ENCODE results near the gene ZSCAN1.

ZSCAN1 gene

GRCh38 chr19:58067240-58067912 lies 33.6 kb downstream of the ZSCAN1 start:
- no peaks in the 10 kb centered on the region for H3K4me1 ChIP-seq (ENCODE audit: control insufficient read depth in 2 of 2, insufficient read depth in 2 of 2, low read length in 2 of 2)
- no peak overlapping the region for H3K9ac ChIP-seq (ENCODE audit: low read depth in 1 of 2, low read length in 2 of 2)
- no peak overlapping the region for H3K27ac ChIP-seq (ENCODE audit: low read depth in 2 of 2, low read length in 2 of 2)
- peaks cover 45 to 50% of the 10 kb centered on the region in 2 donors for H3K9me3 ChIP-seq (ENCODE audit: control insufficient read depth in 2 of 2, low read length in 2 of 2)
- peaks cover 0 to 18% of the 10 kb centered on the region in 2 donors for H3K36me3 ChIP-seq (ENCODE audit: control insufficient read depth in 2 of 2, insufficient read depth in 2 of 2, low read length in 2 of 2)
- no peaks in the 10 kb centered on the region for H3K27me3 ChIP-seq (ENCODE audit: control insufficient read depth in 2 of 2, insufficient read depth in 2 of 2, low read length in 2 of 2)
- no peak overlapping the region for H3K4me3 ChIP-seq (ENCODE audit: low read length in 2 of 2)

GRCh38 chr19:58079792-58080191 lies 46.0 kb downstream of the ZSCAN1 start:
- Histone ChIP-seq H3K9ac (ENCODE audit: low read depth in 1 of 2, low read length in 2 of 2) (no peak overlapping the region), H3K4me1 (ENCODE audit: control insufficient read depth in 2 of 2, insufficient read depth in 2 of 2, low read length in 2 of 2) (no peaks in the 10 kb centered on the region), H3K36me3 (ENCODE audit: control insufficient read depth in 2 of 2, insufficient read depth in 2 of 2, low read length in 2 of 2) (peaks cover 3 to 10% of the 10 kb centered on the region in 2 donors), H3K4me3 (ENCODE audit: low read length in 2 of 2) (no peak overlapping the region), H3K27me3 (ENCODE audit: control insufficient read depth in 2 of 2, insufficient read depth in 2 of 2, low read length in 2 of 2) (no peaks in the 10 kb centered on the region), H3K9me3 (ENCODE audit: control insufficient read depth in 2 of 2, low read length in 2 of 2) (peaks cover 8 to 22% of the 10 kb centered on the region in 2 donors), H3K27ac (ENCODE audit: low read depth in 2 of 2, low read length in 2 of 2) (no peak overlapping the region)

GRCh38 chr19:58083021-58083420 lies 49.2 kb downstream of the ZSCAN1 start:
- Histone ChIP-seq H3K4me1 (ENCODE audit: control insufficient read depth in 2 of 2, insufficient read depth in 2 of 2, low read length in 2 of 2) (no peaks in the 10 kb centered on the region), H3K27ac (ENCODE audit: low read depth in 2 of 2, low read length in 2 of 2) (no peak overlapping the region), H3K9ac (ENCODE audit: low read depth in 1 of 2, low read length in 2 of 2) (no peak overlapping the region), H3K27me3 (ENCODE audit: control insufficient read depth in 2 of 2, insufficient read depth in 2 of 2, low read length in 2 of 2) (no peaks in the 10 kb centered on the region), H3K9me3 (ENCODE audit: control insufficient read depth in 2 of 2, low read length in 2 of 2) (peaks cover 14 to 18% of the 10 kb centered on the region in 2 donors), H3K36me3 (ENCODE audit: control insufficient read depth in 2 of 2, insufficient read depth in 2 of 2, low read length in 2 of 2) (peaks cover 9 to 16% of the 10 kb centered on the region in 2 donors), H3K4me3 (ENCODE audit: low read length in 2 of 2) (no peak overlapping the region)

GRCh38 chr19:58084596-58085347 lies 50.9 kb downstream of the ZSCAN1 start:
- Histone ChIP-seq H3K36me3 (ENCODE audit: control insufficient read depth in 2 of 2, insufficient read depth in 2 of 2, low read length in 2 of 2) (peaks cover 9 to 17% of the 10 kb centered on the region in 2 donors), H3K27ac (ENCODE audit: low read depth in 2 of 2, low read length in 2 of 2) (no peak overlapping the region), H3K9ac (ENCODE audit: low read depth in 1 of 2, low read length in 2 of 2) (no peak overlapping the region), H3K4me3 (ENCODE audit: low read length in 2 of 2) (no peak overlapping the region), H3K4me1 (ENCODE audit: control insufficient read depth in 2 of 2, insufficient read depth in 2 of 2, low read length in 2 of 2) (no peaks in the 10 kb centered on the region), H3K27me3 (ENCODE audit: control insufficient read depth in 2 of 2, insufficient read depth in 2 of 2, low read length in 2 of 2) (no peaks in the 10 kb centered on the region), H3K9me3 (ENCODE audit: control insufficient read depth in 2 of 2, low read length in 2 of 2) (peaks cover 14 to 18% of the 10 kb centered on the region in 2 donors)

DNA sequence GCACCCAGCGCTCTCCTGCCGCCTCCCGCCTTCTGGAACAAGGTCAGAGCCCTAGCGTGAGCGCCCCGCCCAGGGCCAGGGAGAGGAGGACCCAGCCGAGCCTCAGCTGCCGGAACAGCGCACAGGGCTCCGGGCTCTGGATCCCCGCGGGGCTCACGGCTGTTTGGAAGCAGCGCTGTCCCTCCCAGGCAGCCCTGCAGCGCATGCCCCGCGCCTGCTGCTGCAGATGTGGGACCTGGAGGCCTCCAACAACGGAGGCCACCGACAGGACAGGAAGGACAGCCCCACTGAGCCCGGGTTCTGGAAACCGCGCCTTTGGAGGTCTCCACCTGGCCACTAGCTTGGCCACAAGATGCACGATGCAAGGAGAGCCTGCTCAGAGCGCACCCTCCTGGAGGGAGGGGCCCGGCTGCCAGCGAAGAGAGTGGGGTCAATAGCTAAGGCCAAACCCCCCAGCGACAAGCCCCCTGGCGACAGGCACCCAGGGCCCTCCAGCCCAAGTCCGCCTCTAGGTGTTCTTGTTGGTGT lies 51.6 kb downstream of the ZSCAN1 start:
- H3K27ac ChIP-seq (ENCODE audit: low read depth in 2 of 2, low read length in 2 of 2): no peak overlapping the region

GRCh38 chr19:58086825-58087710 lies 53.2 kb downstream of the ZSCAN1 start:
- Histone ChIP-seq H3K4me3 (ENCODE audit: low read length in 2 of 2) (no peak overlapping the region), H3K9me3 (ENCODE audit: control insufficient read depth in 2 of 2, low read length in 2 of 2) (peaks cover 14% of the 10 kb centered on the region in 2 donors)

More for the DNA sequence above, 51.6 kb downstream of the ZSCAN1 start:
- Histone ChIP-seq H3K36me3 (ENCODE audit: control insufficient read depth in 2 of 2, insufficient read depth in 2 of 2, low read length in 2 of 2) (peaks cover 9 to 17% of the 10 kb centered on the region in 2 donors), H3K4me3 (ENCODE audit: low read length in 2 of 2) (no peak overlapping the region), H3K4me1 (ENCODE audit: control insufficient read depth in 2 of 2, insufficient read depth in 2 of 2, low read length in 2 of 2) (no peaks in the 10 kb centered on the region), H3K9me3 (ENCODE audit: control insufficient read depth in 2 of 2, low read length in 2 of 2) (peaks cover 14 to 15% of the 10 kb centered on the region in 2 donors), H3K9ac (ENCODE audit: low read depth in 1 of 2, low read length in 2 of 2) (no peak overlapping the region), H3K27me3 (ENCODE audit: control insufficient read depth in 2 of 2, insufficient read depth in 2 of 2, low read length in 2 of 2) (no peaks in the 10 kb centered on the region)

DNA sequence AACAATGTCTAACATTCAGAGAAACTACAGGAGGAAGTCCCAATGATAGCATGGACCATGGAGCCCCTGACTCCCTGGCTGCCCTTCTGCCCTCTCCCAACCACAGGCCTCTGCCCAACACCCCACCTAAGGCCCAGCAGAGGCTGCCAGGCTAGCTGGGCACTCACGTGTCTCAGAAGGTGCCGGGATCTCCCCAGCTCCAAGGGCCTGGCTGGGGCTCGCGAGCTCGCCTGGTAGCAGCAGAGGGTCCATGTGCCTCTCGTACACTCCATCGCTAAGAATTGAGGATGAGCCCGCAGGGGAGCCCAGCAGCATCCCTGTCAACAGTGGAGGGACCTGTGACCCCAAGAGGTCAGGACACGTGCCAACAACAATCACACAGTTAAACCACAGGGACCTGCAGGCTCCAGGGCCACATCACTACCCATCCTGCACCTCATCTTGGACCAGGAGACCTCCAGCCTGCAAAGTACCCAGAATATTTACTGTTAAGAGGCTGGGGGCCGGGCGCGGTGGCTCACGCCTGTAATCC lies 54.8 kb downstream of the ZSCAN1 start:
- Histone ChIP-seq H3K27me3 (ENCODE audit: control insufficient read depth in 2 of 2, insufficient read depth in 2 of 2, low read length in 2 of 2) (no peaks in the 10 kb centered on the region), H3K4me1 (ENCODE audit: control insufficient read depth in 2 of 2, insufficient read depth in 2 of 2, low read length in 2 of 2) (no peaks in the 10 kb centered on the region), H3K36me3 (ENCODE audit: control insufficient read depth in 2 of 2, insufficient read depth in 2 of 2, low read length in 2 of 2) (peaks cover 9 to 17% of the 10 kb centered on the region in 2 donors), H3K27ac (ENCODE audit: low read depth in 2 of 2, low read length in 2 of 2) (no peak overlapping the region), H3K4me3 (ENCODE audit: low read length in 2 of 2) (no peak overlapping the region), H3K9me3 (ENCODE audit: control insufficient read depth in 2 of 2, low read length in 2 of 2) (peaks cover 9 to 10% of the 10 kb centered on the region in 2 donors), H3K9ac (ENCODE audit: low read depth in 1 of 2, low read length in 2 of 2) (no peak overlapping the region)

More at GRCh38 chr19:58086825-58087710, 53.2 kb downstream of the ZSCAN1 start:
- no peak overlapping the region for H3K9ac ChIP-seq (ENCODE audit: low read depth in 1 of 2, low read length in 2 of 2)
- no peak overlapping the region for H3K27ac ChIP-seq (ENCODE audit: low read depth in 2 of 2, low read length in 2 of 2)
- H3K36me3 ChIP-seq (ENCODE audit: control insufficient read depth in 2 of 2, insufficient read depth in 2 of 2, low read length in 2 of 2): peaks cover 9 to 17% of the 10 kb centered on the region in 2 donors
- no peaks in the 10 kb centered on the region for H3K4me1 ChIP-seq (ENCODE audit: control insufficient read depth in 2 of 2, insufficient read depth in 2 of 2, low read length in 2 of 2)
- H3K27me3 ChIP-seq (ENCODE audit: control insufficient read depth in 2 of 2, insufficient read depth in 2 of 2, low read length in 2 of 2): no peaks in the 10 kb centered on the region

DNA sequence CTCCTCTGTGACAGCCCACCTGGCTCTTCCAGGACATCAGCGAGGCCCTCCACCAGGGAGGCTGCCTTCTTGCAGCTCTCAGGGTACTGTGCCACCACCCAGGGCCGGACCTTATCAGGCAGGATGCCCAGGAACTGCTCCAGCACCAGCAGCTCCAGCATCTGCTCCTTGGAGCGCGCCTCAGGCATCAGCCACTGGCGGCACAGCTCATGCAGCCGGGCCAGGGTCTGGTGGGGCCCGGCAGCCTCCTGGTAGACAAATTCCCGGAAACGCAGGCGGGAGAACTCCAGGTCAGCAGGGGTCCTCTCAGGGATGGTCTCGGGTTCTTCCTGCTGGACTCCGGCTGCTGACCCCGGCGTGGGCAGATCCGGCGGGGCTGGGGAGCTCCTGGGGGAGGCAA lies 56.0 kb downstream of the ZSCAN1 start:
- peaks cover 2 to 6% of the 10 kb centered on the region in 2 donors for H3K9me3 ChIP-seq (ENCODE audit: control insufficient read depth in 2 of 2, low read length in 2 of 2)

GRCh38 chr19:58091251-58091995 lies 57.6 kb downstream of the ZSCAN1 start:
- H3K9me3 ChIP-seq (ENCODE audit: control insufficient read depth in 2 of 2, low read length in 2 of 2): peaks cover 0 to 1% of the 10 kb centered on the region in 2 donors
- peaks cover 0 to 5% of the 10 kb centered on the region in 2 donors for H3K36me3 ChIP-seq (ENCODE audit: control insufficient read depth in 2 of 2, insufficient read depth in 2 of 2, low read length in 2 of 2)
- H3K27me3 ChIP-seq (ENCODE audit: control insufficient read depth in 2 of 2, insufficient read depth in 2 of 2, low read length in 2 of 2): no peaks in the 10 kb centered on the region
- no peaks in the 10 kb centered on the region for H3K4me1 ChIP-seq (ENCODE audit: control insufficient read depth in 2 of 2, insufficient read depth in 2 of 2, low read length in 2 of 2)
- H3K9ac ChIP-seq (ENCODE audit: low read depth in 1 of 2, low read length in 2 of 2): no peak overlapping the region
- no peak overlapping the region for H3K27ac ChIP-seq (ENCODE audit: low read depth in 2 of 2, low read length in 2 of 2)
- no peak overlapping the region for H3K4me3 ChIP-seq (ENCODE audit: low read length in 2 of 2)

More for the DNA sequence above, 56.0 kb downstream of the ZSCAN1 start:
- H3K4me1 ChIP-seq (ENCODE audit: control insufficient read depth in 2 of 2, insufficient read depth in 2 of 2, low read length in 2 of 2): no peaks in the 10 kb centered on the region
- H3K36me3 ChIP-seq (ENCODE audit: control insufficient read depth in 2 of 2, insufficient read depth in 2 of 2, low read length in 2 of 2): peaks cover 5 to 8% of the 10 kb centered on the region in 2 donors
- H3K27ac ChIP-seq (ENCODE audit: low read depth in 2 of 2, low read length in 2 of 2): no peak overlapping the region
- no peaks in the 10 kb centered on the region for H3K27me3 ChIP-seq (ENCODE audit: control insufficient read depth in 2 of 2, insufficient read depth in 2 of 2, low read length in 2 of 2)
- H3K9ac ChIP-seq (ENCODE audit: low read depth in 1 of 2, low read length in 2 of 2): no peak overlapping the region
- no peak overlapping the region for H3K4me3 ChIP-seq (ENCODE audit: low read length in 2 of 2)
